ENCODE results near the gene OAS2.
"Not testable (repeated sequence)": the region's sequence is repeated elsewhere in the genome, so short reads cannot be mapped to it uniquely, and the experiment has no call there.

GRCh38 chr12:112988823-112989385 is 10.6 kb downstream of the OAS2 start:
- not testable (repeated sequence) for TF ChIP-seq CTCF (IDR thresholded peaks at IDR 0.05); ZFX (IDR thresholded peaks at IDR 0.05; ENCODE audit: borderline replicate concordance)

Data from 22Rv1 (cell line).